Peyer's patch (tissue), 4 donors: ENCODE results near the gene AGAP1. TPM values are rescaled to one million over a fixed set of nuclear protein-coding genes. Genes with fewer than 3 reads are reported as not detected.
A peak's percentile ranks its signal among the peaks of the same experiment; 100 is the strongest.

ENCODE experiments used
- DNase-seq, 3 donors: peaks; one replicate each; pipeline ENCODE4 v3.0.0-alpha.2; 2017 to 2019
- H3K27ac ChIP-seq, 4 donors: fragments of 200-600 bp; sonication (generic); one replicate each; pipeline ENCODE4 v1.5.1; 2016 to 2019
- H3K27me3 ChIP-seq, 2 donors: fragments of 200-600 bp; sonication (generic); one replicate each; pipeline ENCODE4 v1.5.1; 2019
- H3K36me3 ChIP-seq, 3 donors: fragments of 200-600 bp; sonication (generic); one replicate each; pipeline ENCODE4 v1.5.1; 2016 to 2019
- H3K4me1 ChIP-seq, 4 donors: fragments of 200-600 bp; sonication (generic); one replicate each; pipeline ENCODE4 v1.5.1; 2016 to 2019
- H3K4me3 ChIP-seq, 4 donors: fragments of 200-600 bp; sonication (generic); 1 replicate in 3 of 4; 2 replicates in 1 of 4; pipeline ENCODE4 v1.5.1; 2016 to 2019; ENCODE audit warnings: mild to moderate bottlenecking in 1 of 4
- H3K9me3 ChIP-seq, 4 donors: fragments of 200-600 bp; sonication (generic); one replicate each; pipeline ENCODE4 v1.5.1; 2016 to 2019; ENCODE audit warnings: mild to moderate bottlenecking in 1 of 4
- POLR2A ChIP-seq, 2 donors: fragments of 450-650 bp; IDR thresholded peaks; one replicate each; pipeline ENCODE4 v1.5.1; 2017; ENCODE audit warnings: antibody characterized with exemption in 2 of 2, mild to moderate bottlenecking in 2 of 2, moderate library complexity in 2 of 2
- total RNA-seq, 4 donors: library from RNA; depleted of rRNA; stranded (reverse); fragments of >200 nt; gene quantifications; one replicate each; pipeline ENCODE4 v1.1.0, GENCODE V29; 2016
- TF ChIP-seq, protein P1 (sequence below), 6 experiments: fragments of 450-650 bp in 4 of 6; fragments of 200-600 bp in 2 of 6; sonication (generic) in 1 of 6; IDR thresholded peaks; one replicate each; pipeline ENCODE4 v1.5.1; 2017 to 2019; ENCODE audit warnings: antibody characterized with exemption in 6 of 6, mild to moderate bottlenecking in 3 of 6, moderate library complexity in 1 of 6

AGAP1 gene
- total RNA-seq, 4 donors from 2014 or later: 55.7 to 79.1 (median 66.9) TPM

DNA sequence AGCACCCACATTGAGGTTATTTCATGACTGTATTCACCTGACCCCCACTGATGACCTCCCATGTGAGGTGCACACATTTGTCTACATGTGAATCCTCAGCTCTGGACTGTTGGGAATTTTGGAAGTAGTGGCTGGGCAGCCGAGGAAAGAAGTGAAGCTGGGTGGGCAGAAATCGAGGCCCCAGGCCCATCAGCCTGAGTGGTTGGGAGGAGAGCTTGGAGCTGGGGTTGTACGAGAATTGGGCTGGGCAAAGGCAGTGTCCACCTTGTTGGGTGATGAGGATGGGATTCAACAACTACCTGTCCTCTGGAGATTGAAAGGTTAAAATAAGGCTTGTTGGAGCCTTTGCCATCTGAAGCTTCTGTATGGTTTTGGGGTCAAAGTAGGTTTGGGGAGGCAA, 35.8 kb downstream of the AGAP1 start:
- Histone ChIP-seq H3K27me3 (no peaks in the 10 kb centered on the region), H3K27ac (no peak overlapping the region), H3K4me3 (no peak overlapping the region), H3K4me1 (peaks cover 0 to 8% (median 0%) of the 10 kb centered on the region in 4 donors), H3K36me3 (no peaks in the 10 kb centered on the region), H3K9me3 (no peaks in the 10 kb centered on the region)
- no peak for DNase-seq
- no peak for TF ChIP-seq POLR2A (IDR thresholded peaks at IDR 0.05)

DNA sequence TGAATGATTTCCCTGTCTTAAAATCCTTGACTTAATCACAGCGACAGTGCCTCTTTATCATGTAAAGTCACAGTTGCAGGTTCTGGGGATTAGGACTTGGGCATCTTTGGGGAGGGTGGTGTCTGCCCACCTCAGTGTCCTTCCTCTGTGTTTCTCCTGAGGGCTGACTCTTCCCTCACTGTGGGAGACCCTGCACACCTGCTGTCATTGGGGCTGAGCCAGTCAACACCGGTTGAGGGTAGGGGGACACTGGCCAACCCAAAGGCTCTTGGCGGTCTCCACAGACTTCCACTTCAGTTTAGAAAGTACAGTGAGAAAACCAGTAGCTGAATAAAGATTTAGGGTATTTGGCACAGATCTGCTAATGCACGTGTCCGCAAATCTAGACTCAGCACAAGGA, 36.9 kb downstream of the AGAP1 start:
- H3K9me3 ChIP-seq: no peaks in the 10 kb centered on the region
- DNase-seq: no peak
- no peaks in the 10 kb centered on the region for H3K27me3 ChIP-seq
- H3K27ac ChIP-seq: no peak overlapping the region
- peaks cover 0 to 11% (median 0%) of the 10 kb centered on the region in 4 donors for H3K4me1 ChIP-seq
- no peak overlapping the region for H3K4me3 ChIP-seq
- no peaks in the 10 kb centered on the region for H3K36me3 ChIP-seq
- TF ChIP-seq, protein P1, sequence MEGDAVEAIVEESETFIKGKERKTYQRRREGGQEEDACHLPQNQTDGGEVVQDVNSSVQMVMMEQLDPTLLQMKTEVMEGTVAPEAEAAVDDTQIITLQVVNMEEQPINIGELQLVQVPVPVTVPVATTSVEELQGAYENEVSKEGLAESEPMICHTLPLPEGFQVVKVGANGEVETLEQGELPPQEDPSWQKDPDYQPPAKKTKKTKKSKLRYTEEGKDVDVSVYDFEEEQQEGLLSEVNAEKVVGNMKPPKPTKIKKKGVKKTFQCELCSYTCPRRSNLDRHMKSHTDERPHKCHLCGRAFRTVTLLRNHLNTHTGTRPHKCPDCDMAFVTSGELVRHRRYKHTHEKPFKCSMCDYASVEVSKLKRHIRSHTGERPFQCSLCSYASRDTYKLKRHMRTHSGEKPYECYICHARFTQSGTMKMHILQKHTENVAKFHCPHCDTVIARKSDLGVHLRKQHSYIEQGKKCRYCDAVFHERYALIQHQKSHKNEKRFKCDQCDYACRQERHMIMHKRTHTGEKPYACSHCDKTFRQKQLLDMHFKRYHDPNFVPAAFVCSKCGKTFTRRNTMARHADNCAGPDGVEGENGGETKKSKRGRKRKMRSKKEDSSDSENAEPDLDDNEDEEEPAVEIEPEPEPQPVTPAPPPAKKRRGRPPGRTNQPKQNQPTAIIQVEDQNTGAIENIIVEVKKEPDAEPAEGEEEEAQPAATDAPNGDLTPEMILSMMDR (IDR thresholded peaks at IDR 0.05): no peak
- TF ChIP-seq POLR2A (IDR thresholded peaks at IDR 0.05): no peak

DNA sequence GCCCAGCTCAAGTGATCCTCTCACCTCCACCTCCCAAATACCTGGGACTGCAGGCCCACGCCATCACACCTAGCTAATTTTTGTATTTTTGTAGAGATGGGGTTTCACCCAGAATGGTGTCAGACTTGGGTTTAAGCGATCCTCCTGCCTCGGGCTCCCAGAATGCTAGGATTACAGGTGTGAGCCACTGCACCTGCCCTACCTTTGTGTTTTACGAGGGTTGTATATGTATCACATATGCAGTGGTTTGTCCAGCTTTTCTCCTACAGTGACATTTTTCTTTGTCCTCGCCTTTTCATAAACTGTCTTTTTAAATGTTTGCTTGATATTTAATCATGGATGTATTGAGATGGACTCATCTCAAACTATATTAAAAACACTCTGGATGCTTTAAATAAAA, 38.5 kb downstream of the AGAP1 start:
- no peak overlapping the region for H3K27ac ChIP-seq
- no peak for DNase-seq
- H3K27me3 ChIP-seq: no peaks in the 10 kb centered on the region
- H3K4me1 ChIP-seq: peaks cover 0 to 14% (median 0%) of the 10 kb centered on the region in 4 donors
- no peak overlapping the region for H3K4me3 ChIP-seq
- TF ChIP-seq, protein P1 (IDR thresholded peaks at IDR 0.05): no peak
- no peak for TF ChIP-seq POLR2A (IDR thresholded peaks at IDR 0.05)
- H3K9me3 ChIP-seq: no peaks in the 10 kb centered on the region
- no peaks in the 10 kb centered on the region for H3K36me3 ChIP-seq

DNA sequence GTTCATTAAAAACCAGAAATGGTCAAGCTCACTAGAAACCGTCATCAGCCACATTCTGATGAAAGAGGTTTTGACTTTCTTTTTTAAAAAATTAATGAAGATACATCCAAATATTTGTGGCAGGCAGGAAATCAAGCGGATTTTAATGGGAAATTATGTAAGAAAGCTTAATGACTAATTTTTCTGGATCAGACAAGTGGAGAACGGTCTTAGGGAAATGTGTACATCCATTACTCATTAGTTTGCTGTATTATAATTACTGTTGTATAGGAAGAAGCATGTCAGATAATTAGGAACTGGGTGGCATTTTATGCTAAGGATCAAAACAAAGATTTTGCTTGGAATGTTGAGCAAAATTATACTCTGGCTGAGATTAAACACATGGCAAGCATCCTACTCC, 39.4 kb downstream of the AGAP1 start:
- no peak for DNase-seq
- H3K27me3 ChIP-seq: no peaks in the 10 kb centered on the region
- TF ChIP-seq, protein P1 (IDR thresholded peaks at IDR 0.05): no peak
- TF ChIP-seq POLR2A (IDR thresholded peaks at IDR 0.05): no peak
- no peak overlapping the region for H3K4me3 ChIP-seq
- H3K36me3 ChIP-seq: no peaks in the 10 kb centered on the region
- no peaks in the 10 kb centered on the region for H3K9me3 ChIP-seq
- H3K4me1 ChIP-seq: peaks cover 0 to 22% (median 0%) of the 10 kb centered on the region in 4 donors
- H3K27ac ChIP-seq: no peak overlapping the region

DNA sequence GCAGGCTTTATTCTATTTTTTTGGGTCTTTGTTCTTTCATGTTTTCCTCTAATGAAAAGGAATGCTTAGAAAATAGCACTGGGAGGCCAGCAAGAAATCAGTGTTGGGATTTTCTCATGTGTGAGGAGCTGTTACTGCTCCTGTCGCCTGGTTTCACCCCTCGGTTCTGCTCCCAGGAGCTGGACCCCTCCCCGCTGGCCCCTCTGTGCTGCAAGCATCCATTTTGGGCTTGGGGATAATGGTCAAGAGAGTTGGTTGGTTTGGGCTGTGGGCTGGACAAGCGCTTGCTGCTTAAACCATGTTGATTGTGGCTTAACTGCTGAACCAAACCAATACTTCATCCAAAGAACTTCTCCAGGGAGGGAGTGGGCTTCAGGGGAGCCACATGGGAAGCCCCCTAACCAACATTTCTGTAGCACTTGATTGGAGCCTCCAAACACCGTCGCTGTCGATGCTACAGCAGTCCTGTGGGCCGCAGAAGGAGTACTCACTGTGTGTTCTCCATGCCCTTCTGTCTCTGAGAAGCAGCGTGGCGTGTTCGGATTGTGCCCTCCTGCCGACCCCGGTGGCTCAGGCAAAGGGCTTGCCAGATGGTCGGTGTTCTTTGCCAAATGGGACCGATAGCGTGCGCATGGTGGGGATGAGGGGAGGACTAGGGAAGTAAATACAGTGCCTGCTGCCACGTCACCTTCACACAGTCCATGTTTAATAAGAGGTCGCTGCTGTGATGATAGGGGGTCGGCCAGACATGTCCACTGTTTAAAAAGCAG, 40.0 kb downstream of the AGAP1 start:
- DNase-seq: peak in 1 of 3 donors; percentile 42
- H3K36me3 ChIP-seq: no peaks in the 10 kb centered on the region
- TF ChIP-seq, protein P1 (IDR thresholded peaks at IDR 0.05): no peak
- TF ChIP-seq POLR2A (IDR thresholded peaks at IDR 0.05): no peak

DNA sequence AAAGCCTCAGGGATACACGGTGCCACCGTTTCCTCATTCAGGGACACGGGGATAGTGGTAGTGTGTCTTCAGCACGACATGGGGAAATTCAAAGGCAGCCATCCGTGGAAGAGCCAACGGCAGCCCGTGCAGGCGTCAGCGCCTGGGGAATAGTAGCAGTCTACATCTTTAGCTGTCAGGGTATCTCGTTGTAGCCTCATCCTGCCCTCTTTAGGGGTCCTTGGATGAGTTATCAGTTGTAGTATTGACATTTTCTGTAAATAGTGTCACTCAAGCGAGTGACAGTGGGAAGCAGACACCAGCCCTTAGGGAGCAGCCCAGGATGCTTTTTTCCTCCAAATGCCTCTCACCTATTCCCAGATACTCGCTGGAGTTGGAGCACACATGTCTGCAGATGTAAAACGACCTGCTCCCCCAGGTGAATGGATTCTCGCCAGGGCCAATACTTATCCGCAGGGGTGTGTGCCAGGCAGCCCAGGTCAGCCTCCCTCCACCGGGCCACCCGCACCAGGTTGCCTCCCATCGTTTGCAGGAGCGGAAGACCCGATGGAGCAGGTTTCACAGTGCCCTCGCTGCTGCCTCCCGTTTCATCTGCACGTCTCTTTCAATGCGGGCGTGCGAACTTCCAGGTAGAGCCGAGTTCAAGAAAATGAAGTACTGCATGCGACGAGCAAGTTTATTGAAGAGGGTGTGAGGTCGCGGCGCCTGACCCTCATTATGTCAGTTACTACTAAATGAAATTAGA, 41.0 kb downstream of the AGAP1 start:
- H3K9me3 ChIP-seq: no peaks in the 10 kb centered on the region
- peaks cover 0 to 36% (median 0%) of the 10 kb centered on the region in 4 donors for H3K4me1 ChIP-seq
- no peak for TF ChIP-seq POLR2A (IDR thresholded peaks at IDR 0.05)
- TF ChIP-seq, protein P1 (IDR thresholded peaks at IDR 0.05): no peak
- H3K27ac ChIP-seq: peak overlapping the region in 1 of 4 donors; percentile 14
- no peaks in the 10 kb centered on the region for H3K27me3 ChIP-seq
- DNase-seq: peak in 2 of 3 donors; percentile 46 to 49
- H3K36me3 ChIP-seq: no peaks in the 10 kb centered on the region
- peak overlapping the region in 2 of 4 donors; percentile 5 to 29 for H3K4me3 ChIP-seq

More for the DNA sequence above, 40.0 kb downstream of the AGAP1 start:
- Histone ChIP-seq H3K27me3 (no peaks in the 10 kb centered on the region), H3K9me3 (no peaks in the 10 kb centered on the region), H3K27ac (no peak overlapping the region), H3K4me3 (no peak overlapping the region), H3K4me1 (peaks cover 0 to 25% (median 0%) of the 10 kb centered on the region in 4 donors)
